Astrocyte (in vitro differentiated cells and primary cell): ENCODE measurements around the gene DRGX.

ENCODE experiments used
- EZH2 ChIP-seq: IDR thresholded peaks from 2 replicates; pipeline ENCODE4 v1.6.1; 2012; ENCODE audit warnings: mild to moderate bottlenecking, low read length, inconsistent platforms; ENCODE audit not compliant: insufficient read depth
- TF ChIP-seq, protein P1 (sequence below): IDR thresholded peaks from 2 replicates; pipeline ENCODE4 v1.5.1; 2011; ENCODE audit warnings: low read depth, mild to moderate bottlenecking, inconsistent platforms, low read length, moderate library complexity; ENCODE audit not compliant: insufficient read depth

- TF ChIP-seq, protein P1, sequence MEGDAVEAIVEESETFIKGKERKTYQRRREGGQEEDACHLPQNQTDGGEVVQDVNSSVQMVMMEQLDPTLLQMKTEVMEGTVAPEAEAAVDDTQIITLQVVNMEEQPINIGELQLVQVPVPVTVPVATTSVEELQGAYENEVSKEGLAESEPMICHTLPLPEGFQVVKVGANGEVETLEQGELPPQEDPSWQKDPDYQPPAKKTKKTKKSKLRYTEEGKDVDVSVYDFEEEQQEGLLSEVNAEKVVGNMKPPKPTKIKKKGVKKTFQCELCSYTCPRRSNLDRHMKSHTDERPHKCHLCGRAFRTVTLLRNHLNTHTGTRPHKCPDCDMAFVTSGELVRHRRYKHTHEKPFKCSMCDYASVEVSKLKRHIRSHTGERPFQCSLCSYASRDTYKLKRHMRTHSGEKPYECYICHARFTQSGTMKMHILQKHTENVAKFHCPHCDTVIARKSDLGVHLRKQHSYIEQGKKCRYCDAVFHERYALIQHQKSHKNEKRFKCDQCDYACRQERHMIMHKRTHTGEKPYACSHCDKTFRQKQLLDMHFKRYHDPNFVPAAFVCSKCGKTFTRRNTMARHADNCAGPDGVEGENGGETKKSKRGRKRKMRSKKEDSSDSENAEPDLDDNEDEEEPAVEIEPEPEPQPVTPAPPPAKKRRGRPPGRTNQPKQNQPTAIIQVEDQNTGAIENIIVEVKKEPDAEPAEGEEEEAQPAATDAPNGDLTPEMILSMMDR = no peak
- TF ChIP-seq EZH2 = no peak
Observed at GRCh38 chr10:49444349-49444748, 48.5 kb upstream of the DRGX start.
